Upper lobe of right lung (tissue), 1 donor: Measurements from ENCODE around the gene FANCC. TPM values are rescaled to one million over a fixed set of nuclear protein-coding genes. Genes with fewer than 3 reads are reported as not detected.
A peak's percentile ranks its signal among the peaks of the same experiment; 100 is the strongest.

Experiments used
- ATAC-seq: fragments of 200-7000 bp; cut with Tn5 transposase; one replicate; pipeline ENCODE4 v1.9.1; 2020; ENCODE audit warnings: mild to moderate bottlenecking, moderate library complexity
- DNase-seq: peaks from one replicate; pipeline ENCODE4 v3.0.0-alpha.2; 2020
- H3K27ac ChIP-seq: fragments of 200-600 bp; one replicate; pipeline ENCODE4 v1.8.0; 2022
- H3K27me3 ChIP-seq: fragments of 200-600 bp; one replicate; pipeline ENCODE4 v1.8.0; 2022; ENCODE audit warnings: mild to moderate bottlenecking
- H3K36me3 ChIP-seq: fragments of 200-600 bp; one replicate; pipeline ENCODE4 v1.8.0; 2022
- H3K4me1 ChIP-seq: fragments of 200-600 bp; one replicate; pipeline ENCODE4 v1.8.0; 2022
- H3K4me3 ChIP-seq: fragments of 200-600 bp; one replicate; pipeline ENCODE4 v1.8.0; 2022; ENCODE audit warnings: mild to moderate bottlenecking
- H3K9me3 ChIP-seq: fragments of 200-600 bp; one replicate; pipeline ENCODE4 v1.8.0; 2022
- intact Hi-C: fragments of 100-400 bp; cut with DNase I; formaldehyde crosslinking; loops from one replicate; pipeline ENCODE4 v1.11.0; 2022
- total RNA-seq: library from RNA; stranded (reverse); fragmentation: NEBNext Ultra II Directional; extraction: Animal tissue kit (Norgen Biotek cat#: 25700); gene quantifications from one replicate; pipeline ENCODE4 v1.2.1, GENCODE V29; 2021
- TF ChIP-seq, protein P1 (sequence below): fragments of 200-600 bp; IDR thresholded peaks from one replicate; pipeline ENCODE4 v1.8.0; 2022; ENCODE audit warnings: antibody characterized with exemption
- donor health status: DM: no; HTN: yes; CAD: no; lungs with severe emphysema.

Gene FANCC
- total RNA-seq, 1 donor from 2014 or later = 13.5 TPM

DNA sequence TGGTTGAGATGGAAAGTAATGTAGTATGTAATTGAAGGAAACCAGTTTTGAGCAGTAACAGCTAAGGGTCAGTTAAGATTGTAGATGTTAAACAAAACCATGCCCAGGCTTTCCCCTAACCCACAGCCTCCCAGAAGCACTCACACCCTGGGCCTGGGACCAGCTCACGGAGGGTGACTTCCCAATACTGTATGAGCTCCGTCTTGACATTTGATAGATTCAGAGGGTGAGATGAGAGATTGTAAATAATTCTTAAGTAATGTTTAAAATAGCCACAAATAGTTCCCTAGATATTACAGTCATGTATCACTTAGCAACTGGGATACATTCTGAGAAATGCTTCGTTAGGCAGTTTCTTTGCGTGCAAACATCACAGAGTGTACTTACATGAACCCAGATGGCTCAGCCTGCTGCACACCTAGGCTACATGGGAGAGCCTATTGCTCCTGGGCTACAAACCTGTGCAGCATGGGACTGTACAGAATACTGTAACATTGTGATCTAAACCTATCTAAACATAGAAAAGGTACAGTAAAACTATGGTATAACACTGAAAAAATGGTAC is 140.7 kb downstream of the FANCC start:
- no peaks in the 10 kb centered on the region for H3K9me3 ChIP-seq
- intact Hi-C loops = no loop called here
- no peak overlapping the region for H3K27ac ChIP-seq
- H3K4me1 ChIP-seq = no peaks in the 10 kb centered on the region
- ATAC-seq = no peak
- DNase-seq = no peak
- H3K27me3 ChIP-seq = no peaks in the 10 kb centered on the region
- TF ChIP-seq, protein P1, sequence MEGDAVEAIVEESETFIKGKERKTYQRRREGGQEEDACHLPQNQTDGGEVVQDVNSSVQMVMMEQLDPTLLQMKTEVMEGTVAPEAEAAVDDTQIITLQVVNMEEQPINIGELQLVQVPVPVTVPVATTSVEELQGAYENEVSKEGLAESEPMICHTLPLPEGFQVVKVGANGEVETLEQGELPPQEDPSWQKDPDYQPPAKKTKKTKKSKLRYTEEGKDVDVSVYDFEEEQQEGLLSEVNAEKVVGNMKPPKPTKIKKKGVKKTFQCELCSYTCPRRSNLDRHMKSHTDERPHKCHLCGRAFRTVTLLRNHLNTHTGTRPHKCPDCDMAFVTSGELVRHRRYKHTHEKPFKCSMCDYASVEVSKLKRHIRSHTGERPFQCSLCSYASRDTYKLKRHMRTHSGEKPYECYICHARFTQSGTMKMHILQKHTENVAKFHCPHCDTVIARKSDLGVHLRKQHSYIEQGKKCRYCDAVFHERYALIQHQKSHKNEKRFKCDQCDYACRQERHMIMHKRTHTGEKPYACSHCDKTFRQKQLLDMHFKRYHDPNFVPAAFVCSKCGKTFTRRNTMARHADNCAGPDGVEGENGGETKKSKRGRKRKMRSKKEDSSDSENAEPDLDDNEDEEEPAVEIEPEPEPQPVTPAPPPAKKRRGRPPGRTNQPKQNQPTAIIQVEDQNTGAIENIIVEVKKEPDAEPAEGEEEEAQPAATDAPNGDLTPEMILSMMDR = no peak
- no peaks in the 10 kb centered on the region for H3K36me3 ChIP-seq
- no peak overlapping the region for H3K4me3 ChIP-seq

GRCh38 chr9:95175523-95175922 is 142.0 kb downstream of the FANCC start:
- no peaks in the 10 kb centered on the region for H3K9me3 ChIP-seq
- TF ChIP-seq, protein P1 = no peak
- intact Hi-C loops = no loop called here
- ATAC-seq (no peak), DNase-seq (no peak)
- H3K36me3 ChIP-seq = no peaks in the 10 kb centered on the region
- no peak overlapping the region for H3K27ac ChIP-seq
- H3K27me3 ChIP-seq = no peaks in the 10 kb centered on the region
- peaks cover 6% of the 10 kb centered on the region for H3K4me1 ChIP-seq
- no peak overlapping the region for H3K4me3 ChIP-seq

- Histone ChIP-seq H3K27ac (no peak overlapping the region), H3K4me3 (no peak overlapping the region), H3K9me3 (no peaks in the 10 kb centered on the region), H3K27me3 (no peaks in the 10 kb centered on the region), H3K36me3 (no peaks in the 10 kb centered on the region), H3K4me1 (peaks cover 6% of the 10 kb centered on the region)
- intact Hi-C loops = no loop called here
- no peak for DNase-seq
- no peak for ATAC-seq
- TF ChIP-seq, protein P1 = no peak
Observed at GRCh38 chr9:95174038-95174437, 143.5 kb downstream of the FANCC start.

- ATAC-seq (no peak), DNase-seq (no peak)
- Histone ChIP-seq H3K4me1 (peaks cover 6% of the 10 kb centered on the region), H3K27ac (no peak overlapping the region), H3K4me3 (no peak overlapping the region), H3K9me3 (no peaks in the 10 kb centered on the region), H3K27me3 (no peaks in the 10 kb centered on the region), H3K36me3 (no peaks in the 10 kb centered on the region)
- intact Hi-C loops = no loop called here
- TF ChIP-seq, protein P1 = no peak
Observed at GRCh38 chr9:95171596-95171995, 145.9 kb downstream of the FANCC start.

GRCh38 chr9:95171001-95171400 is 146.5 kb downstream of the FANCC start:
- Histone ChIP-seq H3K4me3 (no peak overlapping the region), H3K36me3 (no peaks in the 10 kb centered on the region), H3K27me3 (no peaks in the 10 kb centered on the region), H3K4me1 (peaks cover 6% of the 10 kb centered on the region), H3K9me3 (no peaks in the 10 kb centered on the region), H3K27ac (no peak overlapping the region)
- intact Hi-C loops = no loop called here
- ATAC-seq (no peak), DNase-seq (no peak)
- TF ChIP-seq, protein P1 = no peak

GRCh38 chr9:95167998-95168397 is 149.5 kb downstream of the FANCC start:
- ATAC-seq (peak; percentile 87), DNase-seq (no peak)
- Histone ChIP-seq H3K27me3 (no peaks in the 10 kb centered on the region), H3K4me1 (peaks cover 6% of the 10 kb centered on the region), H3K36me3 (no peaks in the 10 kb centered on the region), H3K9me3 (no peaks in the 10 kb centered on the region), H3K4me3 (no peak overlapping the region), H3K27ac (no peak overlapping the region)
- intact Hi-C loops = no loop called here
- TF ChIP-seq, protein P1 = peak; percentile 80
